NCI-H345 (cell line): ENCODE data around the gene DNMT3L.
A peak's percentile ranks its signal among the peaks of the same experiment; 100 is the strongest.
"Not testable (repeated sequence)": the region's sequence is repeated elsewhere in the genome, so short reads cannot be mapped to it uniquely, and the experiment has no call there.

ENCODE experiments used
- DNase-seq: peaks from one replicate; lab custom pipeline; 2025; lab: John Stamatoyannopoulos, UW

The DNMT3L gene

DNA sequence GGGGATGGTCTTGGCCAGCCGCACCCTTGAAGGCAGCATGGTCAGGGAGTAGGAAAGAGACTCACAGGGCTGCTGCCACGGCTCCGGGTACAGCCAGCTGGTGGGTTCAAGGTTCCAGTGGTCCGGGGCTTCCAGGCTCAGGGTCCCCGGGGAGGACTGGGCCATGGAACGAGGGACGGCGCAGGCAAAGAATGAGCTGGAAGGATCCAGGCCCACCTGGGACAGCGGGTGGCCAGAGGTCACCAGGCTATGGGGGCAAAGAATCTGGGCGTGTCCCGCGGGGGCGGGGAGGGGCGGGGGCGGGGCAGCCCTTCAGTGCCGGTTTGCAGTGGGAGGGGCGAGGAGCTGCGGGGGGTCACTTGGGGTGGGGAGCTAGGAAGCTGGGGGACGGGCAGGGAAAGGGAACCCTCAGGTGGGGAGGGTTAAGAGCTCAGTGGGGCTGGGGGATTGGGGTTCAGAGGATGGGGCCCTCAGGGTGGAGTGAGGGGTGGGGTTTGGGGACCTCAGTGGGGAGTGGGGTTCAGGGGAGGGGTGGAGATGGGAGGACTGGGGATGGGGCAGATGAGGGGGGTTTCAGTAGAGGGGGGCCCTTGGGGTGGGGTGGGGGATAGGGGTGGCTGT lies at the start of gene DNMT3L:
DNMT3L (minus strand) TSS at position 223 of the 621 bp plus-strand sequence. CDS start 638 bp downstream, outside the sequence.
- no peak for DNase-seq

DNA sequence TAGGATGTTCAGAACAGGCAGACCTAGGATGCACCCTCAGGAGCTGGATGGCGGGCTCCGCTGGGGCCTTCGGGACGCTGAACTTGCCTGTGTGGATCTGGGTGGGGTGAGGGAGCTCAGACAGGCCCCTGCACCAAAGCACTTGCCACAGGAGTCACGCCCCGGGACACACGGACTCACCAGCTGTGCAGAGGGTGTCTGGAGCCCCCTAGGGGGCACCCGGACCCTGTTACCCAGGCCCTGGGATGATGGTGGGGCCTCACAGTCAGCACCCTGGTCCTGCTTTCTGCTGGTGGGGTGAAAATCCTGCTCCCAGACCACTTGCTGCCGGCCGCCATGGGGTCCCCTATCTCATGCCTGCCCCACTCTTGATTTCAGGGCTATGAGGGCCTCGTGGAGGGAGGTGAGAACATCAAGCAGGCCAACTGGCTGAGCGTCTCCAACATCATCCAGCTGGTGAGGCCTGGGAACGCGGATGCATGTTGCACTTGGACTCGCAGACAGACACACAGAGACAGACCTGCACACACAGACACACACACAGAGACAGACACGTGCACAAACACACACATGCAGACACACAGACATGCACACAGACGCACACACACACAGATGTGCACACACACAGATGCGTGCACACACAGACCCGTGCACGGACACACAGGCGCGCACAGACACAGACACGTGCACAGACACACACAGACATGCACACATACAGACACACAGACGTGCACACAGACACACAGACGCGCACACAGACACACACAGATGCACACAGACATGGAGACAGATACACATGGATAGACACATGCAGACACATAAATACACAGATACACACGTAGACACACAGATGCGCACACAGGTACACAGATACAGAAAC lies 49.2 kb upstream of the DNMT3L start:
- DNase-seq, result no peak

DNA sequence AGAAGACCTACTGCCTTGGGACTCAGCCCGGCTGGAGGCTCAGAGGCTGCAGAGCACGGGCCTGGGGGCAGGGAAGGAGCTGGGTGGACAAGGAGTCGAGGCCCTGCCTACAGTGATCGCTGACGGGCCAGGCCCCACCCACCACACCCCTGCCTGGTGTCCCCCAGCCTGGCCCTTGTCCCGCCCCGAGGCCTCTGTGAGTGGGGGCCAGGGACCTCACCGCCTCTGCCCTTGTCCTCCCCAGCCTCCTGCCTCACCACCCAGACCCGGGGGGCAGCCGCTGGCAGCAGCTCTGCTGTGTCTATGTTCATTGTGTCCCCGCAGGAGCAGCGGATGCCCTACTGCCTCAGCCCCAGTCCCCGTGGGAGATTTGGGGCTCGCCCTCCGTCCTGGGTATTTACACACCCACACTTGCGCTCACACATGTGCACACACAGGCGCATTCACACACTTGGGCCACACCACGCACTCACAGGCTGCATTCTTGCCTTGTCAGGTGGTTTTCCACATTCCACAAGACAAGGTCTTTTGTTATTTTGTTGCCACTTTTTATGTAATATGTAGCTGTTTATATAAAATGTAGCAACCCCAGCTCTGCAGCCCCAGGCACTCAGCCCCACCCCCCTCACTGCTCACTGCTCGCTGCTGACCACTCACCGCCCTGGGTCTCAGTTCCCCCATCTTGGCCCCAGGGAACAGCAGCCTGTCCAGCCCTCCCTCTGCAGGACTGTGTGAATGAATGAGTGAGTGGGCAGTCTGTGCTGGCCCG lies 45.4 kb upstream of the DNMT3L start:
- DNase-seq, result no peak

DNA sequence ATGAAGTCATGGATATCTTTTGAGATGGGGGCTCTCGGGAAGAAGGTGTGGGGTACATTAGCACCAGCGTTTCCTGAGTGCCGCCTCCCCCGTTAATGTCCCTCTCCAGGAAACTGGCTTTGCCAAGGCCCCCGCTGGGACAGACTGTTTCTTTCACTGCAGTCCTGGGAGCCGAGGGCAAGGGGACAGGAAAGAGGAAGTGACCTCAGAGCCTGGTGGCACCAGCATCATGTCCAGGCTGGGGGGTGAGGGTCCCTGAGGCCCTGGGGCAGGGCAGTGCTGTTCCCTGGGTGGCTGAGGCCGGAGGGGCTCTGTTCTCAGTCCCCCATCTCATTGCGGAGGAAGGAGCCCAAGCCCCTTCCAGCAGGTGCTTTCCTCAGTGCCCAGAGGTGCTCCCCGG lies 44.0 kb upstream of the DNMT3L start:
- DNase-seq, result no peak

DNA sequence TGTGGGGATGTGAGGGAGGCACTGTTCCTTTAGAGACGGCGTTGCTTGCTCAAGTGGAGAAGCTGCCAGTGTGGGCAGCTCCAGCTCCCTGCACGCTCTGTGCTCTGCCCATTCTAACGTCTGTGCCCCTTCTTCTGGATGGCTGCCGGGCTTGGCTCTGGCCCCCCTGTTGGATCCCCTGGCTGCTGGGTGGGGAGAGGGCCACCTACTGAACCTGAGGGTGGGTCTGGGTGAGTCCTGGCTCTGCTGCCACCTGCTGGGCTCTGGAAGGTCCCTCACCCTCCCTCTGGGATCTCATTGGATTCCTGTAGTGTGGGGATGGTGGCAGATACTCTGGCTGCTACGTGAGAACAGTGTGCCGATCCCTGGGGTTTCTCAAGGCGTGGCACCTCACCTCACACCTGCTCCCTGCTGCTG lies 43.2 kb upstream of the DNMT3L start:
- peak; percentile 37 for DNase-seq

DNA sequence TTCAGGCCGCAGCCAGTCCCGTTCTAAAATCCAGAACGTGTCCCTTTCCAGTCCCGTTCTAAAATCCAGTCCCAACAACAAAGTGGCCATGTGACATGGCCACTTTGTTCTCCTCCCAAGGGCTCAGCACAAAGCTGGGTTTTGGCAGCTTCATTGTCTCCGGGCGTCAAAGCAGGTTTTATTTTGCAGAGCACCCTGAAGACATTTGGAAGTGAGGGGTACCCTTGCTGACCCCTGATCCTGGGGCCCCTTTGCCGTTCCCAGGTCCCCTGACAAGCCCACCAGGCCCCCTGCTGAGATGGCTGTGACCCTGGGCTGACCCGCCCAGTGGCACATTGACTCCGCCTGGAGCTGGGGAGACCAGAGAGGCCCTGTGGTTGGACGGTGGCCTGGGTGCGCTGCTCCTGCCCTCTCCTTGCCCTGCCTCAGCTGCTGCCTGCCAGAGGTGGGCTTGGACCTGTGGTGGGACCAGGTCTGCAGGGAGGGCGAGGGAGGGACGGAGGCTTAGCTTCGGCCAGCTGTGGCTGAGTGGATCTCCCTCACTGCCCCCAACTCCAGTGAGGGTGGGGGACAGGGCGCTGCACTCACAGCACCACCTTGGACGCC lies 42.4 kb upstream of the DNMT3L start:
- DNase-seq, result no peak

DNA sequence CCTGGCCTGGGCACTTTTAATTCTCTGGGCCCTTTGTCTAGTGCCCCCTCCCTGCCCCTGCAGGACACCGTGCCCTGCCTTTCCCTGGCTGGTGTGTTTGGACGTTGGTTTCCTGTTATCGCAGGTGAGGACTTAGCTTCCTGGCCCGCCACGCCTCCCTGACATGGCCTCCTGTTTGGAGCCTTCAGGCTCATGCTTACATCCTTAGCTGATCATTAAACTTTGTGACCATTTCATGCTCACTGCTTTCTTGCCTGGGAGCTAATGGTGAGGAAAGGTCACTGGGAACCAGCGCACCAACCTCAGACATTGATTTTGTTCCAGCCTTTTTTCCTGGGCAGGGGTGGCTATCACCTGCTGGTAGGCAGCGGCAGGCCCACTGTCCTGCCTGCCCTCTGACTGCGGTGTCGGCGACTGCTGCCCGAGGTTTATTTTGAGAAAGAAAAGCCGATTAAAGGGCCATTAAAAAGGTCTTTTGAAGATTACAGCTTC lies 41.8 kb upstream of the DNMT3L start:
- no peak for DNase-seq

DNA sequence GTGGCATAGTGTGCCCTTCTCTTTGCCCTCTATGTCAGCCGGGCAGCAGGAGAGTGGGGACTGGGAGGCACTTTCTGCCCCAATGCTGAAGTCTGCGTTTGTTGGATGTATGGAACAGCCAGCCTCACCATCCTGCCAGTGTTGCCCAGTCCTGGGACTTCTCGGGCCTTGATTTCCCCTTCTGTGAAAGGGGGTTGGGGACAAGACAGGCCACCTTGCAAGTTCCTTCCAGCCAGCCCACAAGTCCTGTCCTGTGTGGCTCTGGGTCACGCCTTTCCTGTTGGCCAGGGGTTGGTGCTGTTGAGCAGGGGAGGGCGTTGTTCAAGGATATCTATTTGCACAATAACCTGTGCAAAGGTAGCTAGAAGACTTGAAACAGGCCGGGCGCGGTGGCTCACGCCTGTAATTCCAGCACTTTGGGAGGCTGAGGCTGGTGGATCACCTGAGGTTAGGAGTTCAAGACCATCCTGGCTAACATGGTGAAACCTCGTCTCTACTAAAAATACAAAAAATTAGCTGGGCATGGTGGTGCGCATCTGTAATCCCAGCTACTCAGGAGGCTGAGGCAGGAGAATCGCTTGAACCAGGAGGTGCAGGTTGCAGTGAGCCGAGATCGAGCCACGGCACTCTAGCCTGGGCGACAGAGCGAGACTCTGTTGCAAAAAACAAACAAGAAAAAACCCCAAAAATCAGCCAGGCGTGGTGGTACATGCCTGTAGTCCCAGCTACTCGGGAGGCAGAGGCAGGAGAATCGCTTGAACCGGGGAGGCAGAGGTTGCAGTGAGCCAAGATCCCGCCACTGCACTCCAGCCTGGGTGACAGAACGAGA lies 41.1 kb upstream of the DNMT3L start:
- not testable (repeated sequence) for DNase-seq

DNA sequence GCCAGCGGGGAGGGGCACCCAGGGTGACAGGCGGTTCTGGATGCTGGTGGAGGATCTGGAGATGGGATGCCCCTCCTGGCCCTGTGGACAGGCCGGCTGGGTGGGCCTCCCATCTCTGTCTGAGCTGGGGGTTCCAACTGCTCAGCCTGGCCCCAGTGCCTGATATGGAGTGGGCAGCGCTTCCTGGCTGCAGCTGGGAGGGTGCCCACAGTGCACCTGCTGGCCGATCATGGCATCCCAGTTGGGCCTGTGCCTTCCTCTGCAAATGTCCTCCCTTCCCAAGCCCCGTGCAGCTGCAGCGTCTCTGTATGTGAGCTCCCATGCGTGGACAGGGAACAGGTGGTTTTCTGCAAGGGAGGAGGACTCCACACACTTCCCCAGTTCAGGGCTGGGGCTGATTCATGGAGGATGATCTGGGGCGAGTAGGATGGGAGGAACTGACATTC lies 40.3 kb upstream of the DNMT3L start:
- DNase-seq, result peak; percentile 32

DNA sequence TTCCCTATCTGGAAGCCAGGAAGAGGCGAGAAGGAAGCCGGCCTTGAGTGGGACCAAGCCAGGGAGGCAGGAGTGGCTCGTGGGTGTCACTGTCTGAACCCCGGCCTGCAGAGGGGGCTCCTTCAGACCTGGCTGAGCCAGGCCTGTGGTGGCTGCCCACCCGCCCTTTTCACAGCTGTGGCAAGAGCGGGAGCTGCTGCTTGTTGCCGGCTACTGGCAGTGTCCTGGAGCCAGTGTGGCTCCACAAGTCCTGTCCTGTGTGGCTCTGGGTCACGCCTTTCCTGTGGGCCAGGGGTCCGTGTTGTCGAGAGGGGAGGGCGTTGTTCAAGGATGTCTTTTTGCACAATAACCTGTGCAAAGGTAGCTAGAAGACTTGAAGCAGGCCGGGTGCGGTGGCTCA lies 39.4 kb upstream of the DNMT3L start:
- no peak for DNase-seq

DNA sequence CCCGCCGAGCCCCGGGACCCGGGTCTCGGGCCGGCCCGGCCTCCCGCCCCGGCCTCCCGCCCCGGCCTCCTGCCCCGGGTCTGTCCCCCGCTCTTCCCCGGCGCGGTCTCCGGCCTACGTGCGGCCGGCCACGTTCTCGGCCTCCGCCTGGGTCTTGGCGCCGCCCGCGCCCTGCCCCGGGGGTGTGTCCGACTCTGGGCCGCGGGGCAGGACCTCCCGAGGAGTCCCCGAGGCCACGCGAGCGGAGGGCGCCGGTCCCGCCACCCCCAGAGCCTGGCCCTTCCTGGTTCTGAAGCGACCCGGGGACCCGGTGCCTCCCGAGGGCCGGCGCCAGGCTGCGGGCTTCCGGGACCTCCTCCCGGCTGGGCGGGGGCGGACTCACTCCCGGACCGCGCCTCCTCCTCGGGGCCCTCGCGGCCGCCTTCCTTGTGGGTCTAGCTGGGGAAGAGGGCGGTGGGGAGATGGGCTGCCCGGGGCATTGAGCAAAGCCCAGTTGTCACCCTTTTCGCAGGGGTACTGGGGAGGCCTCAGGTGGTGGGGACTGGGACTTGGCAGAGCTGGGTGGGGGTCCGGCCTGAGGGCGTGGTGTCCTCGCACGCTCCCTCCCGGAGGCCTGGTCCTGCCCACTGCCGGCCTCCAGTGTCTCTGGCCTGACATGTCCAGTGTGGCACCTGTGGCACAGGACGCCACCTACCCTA lies 38.7 kb upstream of the DNMT3L start:
- peak; percentile 40 for DNase-seq

DNA sequence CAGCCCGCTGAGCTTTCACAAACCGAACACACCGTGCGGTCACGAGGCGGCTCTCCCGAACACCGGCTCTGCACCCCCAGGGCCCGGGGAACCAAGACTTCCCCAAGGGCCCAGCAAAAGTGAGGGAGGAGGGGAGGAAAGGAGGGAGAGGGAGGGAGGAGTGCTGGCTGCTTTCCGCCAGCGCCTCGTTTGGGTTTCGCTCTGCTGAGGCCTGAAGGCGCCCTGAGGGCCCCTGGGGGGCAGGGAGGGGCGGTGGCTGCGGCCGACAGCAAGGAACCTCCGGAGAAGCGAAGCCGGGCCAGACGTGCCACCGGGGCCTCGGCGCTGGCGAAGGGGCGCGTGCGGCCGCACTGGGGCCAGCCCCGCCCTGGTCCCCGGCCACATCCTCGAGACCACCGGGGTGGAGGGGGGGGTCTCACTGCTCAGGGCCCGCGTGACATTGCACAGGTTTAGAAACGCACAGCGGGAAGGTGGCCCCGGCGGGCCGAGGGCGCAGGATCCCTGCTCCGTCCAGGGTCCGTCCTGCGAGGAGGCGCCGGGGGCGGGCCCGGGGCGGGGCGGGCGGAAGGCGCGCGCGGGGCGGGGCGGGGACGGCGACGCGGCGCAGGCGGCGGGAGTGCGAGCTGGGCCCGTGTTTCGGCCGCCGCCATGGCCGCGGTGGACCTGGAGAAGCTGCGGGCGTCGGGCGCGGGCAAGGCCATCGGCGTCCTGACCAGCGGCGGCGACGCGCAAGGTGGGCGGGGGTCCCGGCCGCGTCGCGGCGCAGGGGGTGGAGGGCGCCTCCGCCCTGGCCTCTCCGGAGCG lies 38.0 kb upstream of the DNMT3L start, which contains the start of gene PFKL:
PFKL (plus strand) TSS at position 596 of the 804 bp plus-strand sequence; CDS start at position 649, 53 bp downstream.
- DNase-seq, result peak; percentile 68

DNA sequence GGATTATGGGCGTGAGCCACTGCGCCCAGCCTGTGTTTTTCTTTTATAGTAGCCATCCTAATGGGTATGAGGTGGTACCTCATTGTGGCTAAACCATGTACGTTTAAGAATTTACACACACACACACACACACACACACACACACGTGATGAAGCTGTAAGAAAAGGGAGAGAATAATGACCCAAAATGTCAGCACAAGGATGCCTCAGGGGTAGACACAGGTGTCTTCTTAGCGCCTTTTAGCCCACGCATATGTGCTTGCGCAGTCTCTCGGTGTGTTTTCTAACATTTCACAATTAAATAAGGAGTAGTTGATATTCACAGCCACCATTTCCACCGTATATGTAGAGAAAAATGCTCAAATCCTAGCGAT lies 37.4 kb upstream of the DNMT3L start:
- DNase-seq, result peak; percentile 48

DNA sequence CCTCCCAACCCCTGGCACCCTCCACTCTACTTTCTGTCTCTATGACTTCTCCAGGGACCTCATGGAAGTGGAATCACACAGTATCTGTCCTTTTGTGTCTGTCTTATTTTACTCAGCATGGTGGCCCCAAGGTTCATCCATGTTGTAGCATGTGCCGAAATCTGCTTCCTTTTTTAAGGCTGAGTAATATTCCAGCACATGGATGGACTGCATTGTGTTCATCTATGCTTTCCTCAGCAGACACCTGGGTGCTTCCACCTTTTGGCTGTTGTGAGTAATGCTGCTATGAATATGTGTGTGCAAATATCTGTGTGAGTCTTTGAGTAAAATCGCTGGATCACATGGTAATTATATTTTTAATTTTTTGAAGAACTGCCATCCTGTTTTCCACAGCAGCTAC lies 36.6 kb upstream of the DNMT3L start:
- no peak for DNase-seq

DNA sequence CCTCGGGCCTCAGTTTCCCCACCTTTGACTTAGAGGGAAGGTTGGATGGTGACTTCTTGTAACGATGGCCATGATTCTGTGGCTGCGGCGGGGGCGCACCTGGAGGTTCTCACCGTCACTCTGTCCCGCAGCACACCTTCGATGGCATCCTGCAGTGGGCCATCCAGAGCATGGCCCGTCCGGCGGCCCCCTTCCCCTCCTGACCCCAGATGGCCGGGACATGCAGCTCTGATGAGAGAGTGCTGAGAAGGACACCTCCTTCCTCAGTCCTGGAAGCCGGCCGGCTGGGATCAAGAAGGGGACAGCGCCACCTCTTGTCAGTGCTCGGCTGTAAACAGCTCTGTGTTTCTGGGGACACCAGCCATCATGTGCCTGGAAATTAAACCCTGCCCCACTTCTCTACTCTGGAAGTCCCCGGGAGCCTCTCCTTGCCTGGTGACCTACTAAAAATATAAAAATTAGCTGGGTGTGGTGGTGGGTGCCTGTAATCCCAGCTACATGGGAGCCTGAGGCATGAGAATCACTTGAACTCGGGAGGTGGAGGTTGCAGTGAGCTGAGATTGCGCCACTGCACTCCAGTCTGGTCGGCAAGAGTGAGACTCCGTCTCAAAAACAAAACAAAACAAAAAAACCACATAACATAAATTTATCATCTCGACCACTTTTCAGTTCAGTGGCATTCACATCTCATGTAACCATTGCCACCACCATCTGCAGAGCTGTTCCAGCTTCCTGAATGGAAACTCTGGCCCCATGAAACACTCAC lies 36.0 kb upstream of the DNMT3L start:
- peak; percentile 89 for DNase-seq

DNA sequence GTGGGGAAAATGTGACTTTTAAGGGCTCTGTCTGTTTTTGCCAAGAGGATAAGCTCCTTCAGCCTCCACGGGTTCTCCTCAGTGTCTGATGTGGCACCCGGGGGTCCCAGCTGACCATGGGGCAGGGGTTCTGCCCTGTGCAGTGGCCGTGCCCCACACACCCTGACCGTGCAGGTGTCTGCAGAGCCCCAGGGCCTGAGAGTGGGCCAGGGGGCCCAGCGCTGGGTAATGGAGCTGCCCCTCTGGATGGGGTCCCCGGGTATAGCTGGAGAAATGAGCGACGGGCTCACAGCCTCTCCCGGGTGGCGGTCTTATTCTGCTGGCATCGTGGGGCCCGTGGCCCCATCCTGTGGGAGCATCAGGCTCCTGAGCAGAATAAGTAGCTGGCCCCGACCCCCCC lies 35.2 kb upstream of the DNMT3L start:
- no peak for DNase-seq

DNA sequence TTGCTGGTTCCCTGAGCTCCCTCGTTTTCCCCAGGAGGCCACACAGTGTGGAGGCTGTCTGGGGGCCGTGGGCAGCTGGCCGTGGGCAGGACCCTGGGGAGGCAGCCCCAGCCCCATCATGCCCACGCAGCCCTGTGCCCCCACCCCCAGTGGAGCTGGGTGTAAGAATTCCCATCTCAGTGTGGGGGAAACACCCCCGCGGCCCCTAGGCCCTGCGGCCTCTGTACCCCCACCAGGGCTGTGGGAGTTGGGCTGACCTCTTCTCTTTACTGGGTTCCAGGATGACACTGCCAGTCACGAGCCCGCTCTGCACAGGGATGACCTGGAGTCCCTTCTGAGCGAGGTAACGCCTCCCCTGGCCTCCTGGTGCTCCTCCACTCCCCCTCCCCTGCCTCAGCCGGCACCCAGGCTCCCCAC lies 34.4 kb upstream of the DNMT3L start:
- no peak for DNase-seq

DNA sequence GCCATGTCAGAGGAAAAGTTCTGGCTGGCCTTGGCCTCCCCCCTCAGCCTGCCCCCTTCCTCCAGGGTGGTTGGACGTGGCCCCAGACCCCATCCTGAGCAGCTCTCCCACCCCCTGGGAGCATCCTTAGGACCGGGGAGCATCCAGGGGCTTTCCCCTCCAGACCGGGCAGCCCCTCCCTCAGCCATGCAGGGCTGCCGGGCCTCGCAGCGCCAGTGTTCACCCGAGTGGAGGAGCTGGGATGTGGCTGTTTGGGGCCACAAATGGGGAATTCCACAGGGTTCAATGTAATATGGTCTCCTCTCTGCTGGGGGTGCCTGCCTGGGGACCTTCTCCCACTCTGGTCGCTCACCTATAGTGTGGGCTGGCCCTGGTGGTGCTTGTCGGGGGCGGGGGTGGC lies 33.9 kb upstream of the DNMT3L start:
- DNase-seq, result no peak

DNA sequence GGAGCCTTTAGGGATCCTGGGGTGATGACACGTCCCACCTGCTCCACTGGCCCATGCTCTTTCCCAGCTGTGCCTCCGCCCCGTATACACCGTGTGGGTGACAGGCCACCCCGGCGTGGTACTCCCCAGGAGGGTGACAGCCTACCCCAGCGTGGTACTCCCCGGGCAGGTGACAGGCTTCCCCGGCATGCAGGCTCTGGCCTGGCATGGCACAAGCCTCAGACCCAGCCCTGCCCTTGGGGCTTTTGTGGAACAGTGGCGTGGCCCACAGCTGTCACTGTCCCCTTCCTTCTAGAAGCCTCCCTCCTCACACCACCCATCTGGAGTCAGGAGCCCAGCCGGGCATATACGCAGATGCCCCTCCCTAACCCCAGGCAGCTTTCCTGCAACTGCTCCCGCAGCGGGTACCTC lies 33.5 kb upstream of the DNMT3L start:
- peak; percentile 59 for DNase-seq
